ENCODE data around the gene MYOCD. TPM values are rescaled to one million over a fixed set of nuclear protein-coding genes. Genes with fewer than 3 reads are reported as not detected.

The MYOCD gene
- total and polyA plus RNA-seq, 2 experiments from 2014 or later, result 2.2 to 8.4 TPM

- DNase-seq (ENCODE audit: low spot score), result no peak
- no peak overlapping the region for H3K27ac ChIP-seq
- 85% methylated on average over 11 of the region's 11 CpGs for WGBS (ENCODE audit: low lambda C conversion rate, missing lambda C conversion rate)
- no peaks in the 10 kb centered on the region for H3K27me3 ChIP-seq
- H3K36me3 ChIP-seq (replicated peaks; ENCODE audit: insufficient read depth, low read depth), result no peaks in the 10 kb centered on the region
- no peaks in the 10 kb centered on the region for H4K20me1 ChIP-seq (ENCODE audit: insufficient read depth, poor library complexity, severe bottlenecking)
- no peak for TF ChIP-seq EZH2phosphoT487 (IDR thresholded peaks at IDR 0.05; ENCODE audit: low read depth, severe bottlenecking, unreplicated experiment)
- no peak for TF ChIP-seq CTCF (IDR thresholded peaks at IDR 0.05; ENCODE audit: poor library complexity)
- TF ChIP-seq EZH2 (IDR thresholded peaks at IDR 0.05; ENCODE audit: borderline replicate concordance), result no peak
- no peaks in the 10 kb centered on the region for H3K79me2 ChIP-seq
- no peak overlapping the region for H2AFZ ChIP-seq
- H3K4me1 ChIP-seq (ENCODE audit: insufficient read depth), result peaks cover under 1% of the 10 kb centered on the region
- H3K9me2 ChIP-seq (replicated peaks; ENCODE audit: insufficient read depth), result no peaks in the 10 kb centered on the region
- no peaks in the 10 kb centered on the region for H3K9me3 ChIP-seq (ENCODE audit: low read depth)
- no peak overlapping the region for H3K4me3 ChIP-seq
- H3K4me2 ChIP-seq, result no peak overlapping the region
Measured at GRCh38 chr17:12637745-12638651, 27.7 kb upstream of the MYOCD start.

DNA sequence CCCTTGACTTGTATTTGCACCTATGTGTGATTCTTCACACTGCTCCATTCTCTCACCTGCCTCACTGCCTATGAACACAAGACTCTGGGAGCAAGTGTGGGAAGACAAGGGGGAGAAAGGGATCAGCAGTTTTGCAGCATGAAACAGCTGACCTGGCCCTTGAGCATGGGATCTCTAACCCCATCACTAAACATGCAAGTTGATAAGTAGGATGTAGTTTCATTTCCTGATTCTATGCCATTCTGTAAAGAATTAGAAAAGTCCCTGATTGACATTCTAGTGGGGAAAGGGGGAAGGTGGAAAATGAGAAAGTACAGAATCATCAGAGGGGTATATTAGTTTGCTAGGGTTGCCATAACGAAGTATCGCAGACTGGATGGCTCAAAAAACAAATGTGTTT lies 25.3 kb upstream of the MYOCD start:
- Histone ChIP-seq H3K9me3 (ENCODE audit: low read depth) (no peaks in the 10 kb centered on the region), H2AFZ (no peak overlapping the region), H3K27me3 (no peaks in the 10 kb centered on the region), H3K9me2 (replicated peaks; ENCODE audit: insufficient read depth) (no peaks in the 10 kb centered on the region), H3K36me3 (replicated peaks; ENCODE audit: insufficient read depth, low read depth) (no peaks in the 10 kb centered on the region), H3K79me2 (no peaks in the 10 kb centered on the region), H3K4me1 (ENCODE audit: insufficient read depth) (peaks cover 10% of the 10 kb centered on the region), H3K4me2 (no peak overlapping the region), H3K27ac (no peak overlapping the region), H4K20me1 (ENCODE audit: insufficient read depth, poor library complexity, severe bottlenecking) (no peaks in the 10 kb centered on the region), H3K4me3 (no peak overlapping the region)
- no peak for DNase-seq (ENCODE audit: low spot score)
- TF ChIP-seq CTCF (IDR thresholded peaks at IDR 0.05; ENCODE audit: poor library complexity) (no peak), EZH2phosphoT487 (IDR thresholded peaks at IDR 0.05; ENCODE audit: low read depth, severe bottlenecking, unreplicated experiment) (no peak), EZH2 (IDR thresholded peaks at IDR 0.05; ENCODE audit: borderline replicate concordance) (no peak)
- 98% methylated on average over 2 of the region's 2 CpGs for WGBS (ENCODE audit: low lambda C conversion rate, missing lambda C conversion rate)

DNA sequence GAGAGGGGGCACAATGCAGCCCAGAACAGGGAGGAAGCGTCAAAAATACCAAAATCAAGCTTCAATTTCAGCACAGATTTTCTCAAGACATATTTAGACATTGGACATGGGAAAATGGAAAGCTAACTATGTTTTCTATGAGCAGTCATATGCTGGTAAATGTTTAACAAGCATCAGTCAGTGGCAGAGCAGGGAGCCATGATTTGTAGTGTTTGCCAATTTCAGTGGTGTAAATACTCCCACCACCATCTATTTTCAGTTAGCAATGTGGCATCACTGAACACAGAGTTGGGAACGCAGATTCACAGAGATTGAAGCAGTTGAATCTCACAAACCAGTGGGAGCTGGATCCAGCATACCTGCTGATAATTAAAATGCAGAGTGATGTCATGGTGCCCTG lies 24.6 kb upstream of the MYOCD start:
- DNase-seq (ENCODE audit: low spot score), result no peak
- H3K9me2 ChIP-seq (replicated peaks; ENCODE audit: insufficient read depth), result no peaks in the 10 kb centered on the region
- no peak overlapping the region for H3K4me2 ChIP-seq
- H3K4me1 ChIP-seq (ENCODE audit: insufficient read depth), result peaks cover 10% of the 10 kb centered on the region
- H3K9me3 ChIP-seq (ENCODE audit: low read depth), result no peaks in the 10 kb centered on the region
- no peak overlapping the region for H2AFZ ChIP-seq
- no peak for TF ChIP-seq EZH2 (IDR thresholded peaks at IDR 0.05; ENCODE audit: borderline replicate concordance)
- TF ChIP-seq CTCF (IDR thresholded peaks at IDR 0.05; ENCODE audit: poor library complexity), result no peak
- no peak for TF ChIP-seq EZH2phosphoT487 (IDR thresholded peaks at IDR 0.05; ENCODE audit: low read depth, severe bottlenecking, unreplicated experiment)
- no peak overlapping the region for H3K4me3 ChIP-seq
- no peaks in the 10 kb centered on the region for H4K20me1 ChIP-seq (ENCODE audit: insufficient read depth, poor library complexity, severe bottlenecking)
- H3K36me3 ChIP-seq (replicated peaks; ENCODE audit: insufficient read depth, low read depth), result no peaks in the 10 kb centered on the region
- H3K79me2 ChIP-seq, result no peaks in the 10 kb centered on the region
- no peaks in the 10 kb centered on the region for H3K27me3 ChIP-seq
- no peak overlapping the region for H3K27ac ChIP-seq
- WGBS (ENCODE audit: low lambda C conversion rate, missing lambda C conversion rate), result 93% methylated on average over 2 of the region's 2 CpGs
